Natural killer cell (primary cell): Measurements from ENCODE around the gene AMDHD2. TPM values are rescaled to one million over a fixed set of nuclear protein-coding genes. Genes with fewer than 3 reads are reported as not detected.

Experiments used
- ATAC-seq, 3 donors: fragments of 150-1000 bp in 2 of 3; fragments of 200-7000 bp in 1 of 3; cut with Tn5 transposase; 1 replicate in 1 of 3; 2 replicates in 2 of 3; pipeline ENCODE4 v1.10.0; 2021; ENCODE audit warnings: mild to moderate bottlenecking in 2 of 3, moderate library complexity in 2 of 3
- DNase-seq, 2 donors: peaks; one replicate each; pipeline versions ENCODE4 v3.0.0 to v3.0.0-alpha.2; 2013 to 2021; ENCODE audit warnings: mixed read lengths in 1 of 2
- H3K27ac ChIP-seq: one replicate; pipeline ENCODE4 v1.5.1; 2013; ENCODE audit warnings: mild to moderate bottlenecking, low read length
- H3K27me3 ChIP-seq: one replicate; pipeline ENCODE4 v1.6.1; 2013; ENCODE audit warnings: low read length; ENCODE audit not compliant: control insufficient read depth, insufficient read depth
- H3K36me3 ChIP-seq: one replicate; pipeline ENCODE4 v1.6.1; 2013; ENCODE audit warnings: low read length; ENCODE audit not compliant: control insufficient read depth, insufficient read depth
- H3K4me1 ChIP-seq: one replicate; pipeline ENCODE4 v1.6.1; 2013; ENCODE audit warnings: low read length; ENCODE audit not compliant: control insufficient read depth, insufficient read depth
- H3K4me3 ChIP-seq: one replicate; pipeline ENCODE4 v1.5.1; 2013; ENCODE audit warnings: low read length
- H3K9me3 ChIP-seq: one replicate; pipeline ENCODE4 v1.6.1; 2013; ENCODE audit warnings: low read length; ENCODE audit not compliant: control insufficient read depth, insufficient read depth
- H3K27ac Mint-ChIP-seq, 2 donors: one replicate each; pipeline ENCODE4 v1.8.0; 2022; ENCODE audit warnings: mild to moderate bottlenecking in 2 of 2, mixed read lengths in 2 of 2, moderate library complexity in 1 of 2
- H3K27me3 Mint-ChIP-seq, 2 donors: one replicate each; pipeline ENCODE4 v1.8.0; 2022; ENCODE audit warnings: low read depth in 2 of 2, mixed read lengths in 2 of 2
- H3K36me3 Mint-ChIP-seq: one replicate; pipeline ENCODE4 v1.8.0; 2022; ENCODE audit warnings: mixed read lengths
- H3K4me1 Mint-ChIP-seq, 2 donors: one replicate each; pipeline ENCODE4 v1.8.0; 2022; ENCODE audit warnings: mixed read lengths in 2 of 2
- H3K4me3 Mint-ChIP-seq: one replicate; pipeline ENCODE4 v1.8.0; 2022; ENCODE audit warnings: mild to moderate bottlenecking, moderate library complexity, mixed read lengths
- H3K9me3 Mint-ChIP-seq, 2 donors: one replicate each; pipeline ENCODE4 v1.8.0; 2022; ENCODE audit warnings: mixed read lengths in 2 of 2
- CTCF ChIP-seq: fragments of 200-600 bp; IDR thresholded peaks from one replicate; pipeline ENCODE4 v1.8.0; 2022; ENCODE audit warnings: antibody characterized with exemption
- WGBS: methylation state at CpG from one replicate; pipeline ENCODE4 v1.1.7; 2013; ENCODE audit warnings: missing lambda C conversion rate; ENCODE audit not compliant: insufficient coverage; 5-methylcytosine and 5-hydroxymethylcytosine counted together
- intact Hi-C: fragments of 100-400 bp; cut with micrococcal nuclease; formaldehyde crosslinking; loops from one replicate; pipeline ENCODE4 v1.14.2; 2022
- total RNA-seq, 4 donors: library from RNA; stranded (reverse); fragments of 120-200 nt in 1 of 4; gene quantifications; one replicate each; pipeline versions ENCODE4 v1.2.3 to v1.2.4, GENCODE V29; 2013 to 2022

The AMDHD2 gene
- total RNA-seq, 3 donors from 2014 or later (not counting 1 experiment from before 2014, with no cell fraction given) = 129 to 162 (median 144) TPM

GRCh38 chr16:2505695-2506094 lies 14.5 kb upstream of the AMDHD2 start:
- no peaks in the 10 kb centered on the region for H3K36me3 Mint-ChIP-seq
- H3K36me3 ChIP-seq = no peaks in the 10 kb centered on the region
- no peaks in the 10 kb centered on the region for H3K27me3 Mint-ChIP-seq
- no peaks in the 10 kb centered on the region for H3K27me3 ChIP-seq
- no peak overlapping the region for H3K27ac ChIP-seq
- WGBS = 94% methylated on average over 14 of the region's 14 CpGs
- ATAC-seq (no peak), DNase-seq (no peak)
- no peak for TF ChIP-seq CTCF
- H3K9me3 Mint-ChIP-seq = no peaks in the 10 kb centered on the region
- no peak overlapping the region for H3K27ac Mint-ChIP-seq
- intact Hi-C loops = no loop called here
- H3K4me3 Mint-ChIP-seq = no peak overlapping the region
- H3K9me3 ChIP-seq = no peaks in the 10 kb centered on the region
- H3K4me1 ChIP-seq = peaks cover 52% of the 10 kb centered on the region
- H3K4me3 ChIP-seq = no peak overlapping the region
- H3K4me1 Mint-ChIP-seq = peaks cover 7 to 18% of the 10 kb centered on the region in 2 donors

- no peaks in the 10 kb centered on the region for H3K36me3 ChIP-seq
- peak overlapping the region; percentile 59 for H3K27ac ChIP-seq
- H3K4me3 Mint-ChIP-seq = no peak overlapping the region
- no peaks in the 10 kb centered on the region for H3K27me3 ChIP-seq
- H3K9me3 Mint-ChIP-seq = no peaks in the 10 kb centered on the region
- H3K9me3 ChIP-seq = no peaks in the 10 kb centered on the region
- no peak overlapping the region for H3K4me3 ChIP-seq
- H3K27me3 Mint-ChIP-seq = peaks cover 0 to 3% of the 10 kb centered on the region in 2 donors
- no peaks in the 10 kb centered on the region for H3K36me3 Mint-ChIP-seq
- DNase-seq (no peak), ATAC-seq (peak; percentile 30 to 40 (median 36))
- H3K27ac Mint-ChIP-seq = peak overlapping the region in 1 of 2 donors; percentile 50
- intact Hi-C loops = no loop called here
- peaks cover 9 to 24% of the 10 kb centered on the region in 2 donors for H3K4me1 Mint-ChIP-seq
- WGBS = 26% methylated on average over 14 of the region's 14 CpGs
- H3K4me1 ChIP-seq = peaks cover 42% of the 10 kb centered on the region
- no peak for TF ChIP-seq CTCF
Observed at GRCh38 chr16:2507052-2507659, 13.0 kb upstream of the AMDHD2 start.

- H3K4me1 ChIP-seq = peaks cover 47% of the 10 kb centered on the region
- WGBS = 60% methylated on average over 11 of the region's 11 CpGs
- intact Hi-C loops = no loop called here
- ATAC-seq (peak in 1 of 3 donors; percentile 53), DNase-seq (no peak)
- no peak for TF ChIP-seq CTCF
- peak overlapping the region in 1 of 2 donors; percentile 1 for H3K27ac Mint-ChIP-seq
- H3K4me3 Mint-ChIP-seq = no peak overlapping the region
- H3K4me1 Mint-ChIP-seq = peaks cover 14 to 29% of the 10 kb centered on the region in 2 donors
- no peaks in the 10 kb centered on the region for H3K27me3 ChIP-seq
- no peaks in the 10 kb centered on the region for H3K36me3 ChIP-seq
- H3K4me3 ChIP-seq = no peak overlapping the region
- no peaks in the 10 kb centered on the region for H3K9me3 Mint-ChIP-seq
- no peaks in the 10 kb centered on the region for H3K36me3 Mint-ChIP-seq
- H3K27me3 Mint-ChIP-seq = peaks cover 0 to 4% of the 10 kb centered on the region in 2 donors
- no peaks in the 10 kb centered on the region for H3K9me3 ChIP-seq
- H3K27ac ChIP-seq = peak overlapping the region; percentile 59
Observed at GRCh38 chr16:2507665-2508064, 12.5 kb upstream of the AMDHD2 start.
